PC-9 (cell line): Measurements from ENCODE around the gene GALC. TPM values are rescaled to one million over a fixed set of nuclear protein-coding genes. Genes with fewer than 3 reads are reported as not detected.

ENCODE experiments used
- BruUV-seq: library from RNA; stranded (reverse); fragments of 400-500 nt; replicated peaks from 2 replicates; lab custom pipeline; 2021; lab: Mats Ljungman, UMichigan
- CTCF ChIA-PET: fragments of 300-600 bp; sonication (Branson Sonifier 250); formaldehyde crosslinking; loops from one replicate; lab custom pipeline; 2022; ENCODE audit warnings: antibody characterized with exemption; lab: Charles Lee
- POLR2A ChIA-PET: fragments of 300-600 bp; sonication (Branson Sonifier 250); formaldehyde crosslinking; loops from one replicate; lab custom pipeline; 2022; ENCODE audit warnings: antibody characterized with exemption; ENCODE audit not compliant: unreplicated experiment; lab: Charles Lee
- DNase-seq, 2 experiments: peaks; one replicate each; pipeline versions ENCODE4 v3.0.0 to v3.0.0-alpha.2; 2015 to 2022; ENCODE audit warnings: mixed read lengths in 1 of 2
- H2AFZ ChIP-seq: fragments of 200-600 bp; sonication (generic); 2 replicates; pipeline ENCODE4 v1.8.1; 2017; ENCODE audit warnings: antibody characterized with exemption
- H3F3A ChIP-seq: fragments of 200-600 bp; sonication (generic); 2 replicates; pipeline ENCODE4 v1.8.1; 2017; ENCODE audit warnings: antibody characterized with exemption, mild to moderate bottlenecking, low read depth; ENCODE audit not compliant: insufficient read depth
- H3K27ac ChIP-seq: fragments of 200-600 bp; sonication (generic); 2 replicates; pipeline ENCODE4 v1.6.1; 2016; ENCODE audit warnings: mixed run types
- H3K27me3 ChIP-seq: fragments of 200-600 bp; sonication (generic); 2 replicates; pipeline ENCODE4 v1.6.1; 2016; ENCODE audit warnings: low read depth, mixed run types; ENCODE audit not compliant: insufficient read depth
- H3K36me3 ChIP-seq: fragments of 200-600 bp; sonication (generic); 2 replicates; pipeline ENCODE4 v1.6.1; 2016; ENCODE audit warnings: low read depth, mixed run types
- H3K4me1 ChIP-seq: fragments of 200-600 bp; sonication (generic); replicated peaks from 2 replicates; pipeline ENCODE4 v1.6.1; 2016; ENCODE audit warnings: mixed run types; ENCODE audit not compliant: insufficient read depth
- H3K4me2 ChIP-seq: fragments of 200-600 bp; sonication (generic); 2 replicates; pipeline ENCODE4 v1.6.1; 2017; ENCODE audit warnings: mixed run types
- H3K4me3 ChIP-seq: fragments of 200-600 bp; sonication (generic); 2 replicates; pipeline ENCODE4 v1.6.1; 2016; ENCODE audit warnings: mixed run types
- H3K79me2 ChIP-seq: fragments of 200-600 bp; sonication (generic); 2 replicates; pipeline ENCODE4 v1.6.1; 2017; ENCODE audit warnings: low read depth, mixed run types
- H3K9me2 ChIP-seq: fragments of 200-600 bp; sonication (generic); 2 replicates; pipeline ENCODE4 v1.8.1; 2017; ENCODE audit warnings: mild to moderate bottlenecking; ENCODE audit not compliant: insufficient read depth
- H3K9me3 ChIP-seq: fragments of 200-600 bp; sonication (generic); 2 replicates; pipeline ENCODE4 v1.8.1; 2016; ENCODE audit warnings: low read depth; ENCODE audit not compliant: insufficient read depth
- H4K20me1 ChIP-seq: fragments of 200-600 bp; sonication (generic); 2 replicates; pipeline ENCODE4 v1.8.1; 2017; ENCODE audit not compliant: insufficient read depth
- EZH2 ChIP-seq: fragments of 200-600 bp; sonication (generic); IDR thresholded peaks from 2 replicates; pipeline ENCODE4 v1.8.0; 2017; ENCODE audit warnings: antibody characterized with exemption, low read depth
- intact Hi-C: fragments of 100-400 bp; cut with micrococcal nuclease; formaldehyde crosslinking; loops from one replicate; pipeline ENCODE4 v1.10.0; 2022; ENCODE audit not compliant: unreplicated experiment
- total RNA-seq: library from RNA; stranded (reverse); gene quantifications from 2 replicates; pipeline ENCODE4 v1.2.3, GENCODE V29; 2021
- TF ChIP-seq, protein P1 (sequence below): fragments of 200-600 bp; sonication (generic); conservative IDR thresholded peaks from 2 replicates; pipeline ENCODE4 v1.6.1; 2017; ENCODE audit warnings: mixed run types, antibody characterized with exemption, mild to moderate bottlenecking, moderate library complexity

Gene GALC
- total RNA-seq, 1 experiment from 2014 or later = 2.0 TPM

DNA sequence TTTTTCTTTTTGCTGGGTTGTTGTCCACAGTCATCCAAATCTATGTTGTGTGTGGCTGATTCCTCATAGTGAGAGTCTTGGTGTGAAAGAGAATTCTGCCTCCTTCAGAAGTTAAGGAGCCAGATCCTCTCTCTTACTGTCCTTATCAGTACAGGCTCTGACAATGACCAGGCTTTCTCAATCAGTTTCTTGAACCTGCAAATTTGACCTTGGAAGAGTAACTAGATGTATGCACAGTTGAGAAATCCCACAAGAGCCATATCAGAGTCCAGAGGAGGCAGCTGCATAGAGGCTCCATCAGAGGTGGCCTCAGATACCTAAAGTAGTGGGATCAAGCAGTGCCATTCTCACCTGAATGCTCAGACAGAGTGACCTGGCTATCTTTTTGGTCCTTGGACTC lies 5.5 kb upstream of the GALC start:
- Histone ChIP-seq H2AFZ (no peak overlapping the region), H3K9me2 (no peaks in the 10 kb centered on the region), H3K79me2 (no peaks in the 10 kb centered on the region), H3K9me3 (no peaks in the 10 kb centered on the region), H3K27me3 (no peaks in the 10 kb centered on the region), H3K27ac (no peak overlapping the region), H4K20me1 (no peaks in the 10 kb centered on the region), H3F3A (no peaks in the 10 kb centered on the region), H3K4me3 (no peak overlapping the region), H3K4me2 (no peak overlapping the region), H3K4me1 (no peaks in the 10 kb centered on the region), H3K36me3 (no peaks in the 10 kb centered on the region)
- ChIA-PET CTCF (no interaction called here), POLR2A (no interaction called here)
- BruUV-seq = no TSS peak
- DNase-seq = no peak
- intact Hi-C loops = no loop called here
- TF ChIP-seq, protein P1, sequence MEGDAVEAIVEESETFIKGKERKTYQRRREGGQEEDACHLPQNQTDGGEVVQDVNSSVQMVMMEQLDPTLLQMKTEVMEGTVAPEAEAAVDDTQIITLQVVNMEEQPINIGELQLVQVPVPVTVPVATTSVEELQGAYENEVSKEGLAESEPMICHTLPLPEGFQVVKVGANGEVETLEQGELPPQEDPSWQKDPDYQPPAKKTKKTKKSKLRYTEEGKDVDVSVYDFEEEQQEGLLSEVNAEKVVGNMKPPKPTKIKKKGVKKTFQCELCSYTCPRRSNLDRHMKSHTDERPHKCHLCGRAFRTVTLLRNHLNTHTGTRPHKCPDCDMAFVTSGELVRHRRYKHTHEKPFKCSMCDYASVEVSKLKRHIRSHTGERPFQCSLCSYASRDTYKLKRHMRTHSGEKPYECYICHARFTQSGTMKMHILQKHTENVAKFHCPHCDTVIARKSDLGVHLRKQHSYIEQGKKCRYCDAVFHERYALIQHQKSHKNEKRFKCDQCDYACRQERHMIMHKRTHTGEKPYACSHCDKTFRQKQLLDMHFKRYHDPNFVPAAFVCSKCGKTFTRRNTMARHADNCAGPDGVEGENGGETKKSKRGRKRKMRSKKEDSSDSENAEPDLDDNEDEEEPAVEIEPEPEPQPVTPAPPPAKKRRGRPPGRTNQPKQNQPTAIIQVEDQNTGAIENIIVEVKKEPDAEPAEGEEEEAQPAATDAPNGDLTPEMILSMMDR = no peak
- no peak for TF ChIP-seq EZH2

DNA sequence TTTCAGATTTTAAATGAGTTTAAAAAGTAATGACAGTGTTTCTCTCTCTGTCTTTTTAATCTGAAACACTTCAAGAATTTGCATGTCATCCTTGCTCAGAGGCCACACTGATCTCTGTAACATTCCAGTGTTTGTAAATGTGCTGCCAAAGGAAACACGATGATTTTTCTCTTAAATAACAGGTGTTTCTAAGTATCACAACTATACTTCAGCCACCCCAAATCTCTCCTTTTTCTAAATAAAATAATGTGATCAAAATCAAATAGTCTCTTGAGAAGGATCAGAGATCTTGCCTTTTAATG lies 3.3 kb upstream of the GALC start:
- intact Hi-C loops = no loop called here
- Histone ChIP-seq H3K27ac (no peak overlapping the region), H3K27me3 (no peaks in the 10 kb centered on the region), H3K36me3 (no peaks in the 10 kb centered on the region), H3K4me1 (no peaks in the 10 kb centered on the region), H3K9me3 (no peaks in the 10 kb centered on the region), H3F3A (no peaks in the 10 kb centered on the region), H2AFZ (no peak overlapping the region), H3K79me2 (no peaks in the 10 kb centered on the region), H3K9me2 (no peaks in the 10 kb centered on the region), H4K20me1 (no peaks in the 10 kb centered on the region), H3K4me2 (no peak overlapping the region), H3K4me3 (no peak overlapping the region)
- ChIA-PET POLR2A (no interaction called here), CTCF (no interaction called here)
- TF ChIP-seq, protein P1 = no peak
- TF ChIP-seq EZH2 = no peak
- no peak for DNase-seq
- BruUV-seq = no TSS peak

DNA sequence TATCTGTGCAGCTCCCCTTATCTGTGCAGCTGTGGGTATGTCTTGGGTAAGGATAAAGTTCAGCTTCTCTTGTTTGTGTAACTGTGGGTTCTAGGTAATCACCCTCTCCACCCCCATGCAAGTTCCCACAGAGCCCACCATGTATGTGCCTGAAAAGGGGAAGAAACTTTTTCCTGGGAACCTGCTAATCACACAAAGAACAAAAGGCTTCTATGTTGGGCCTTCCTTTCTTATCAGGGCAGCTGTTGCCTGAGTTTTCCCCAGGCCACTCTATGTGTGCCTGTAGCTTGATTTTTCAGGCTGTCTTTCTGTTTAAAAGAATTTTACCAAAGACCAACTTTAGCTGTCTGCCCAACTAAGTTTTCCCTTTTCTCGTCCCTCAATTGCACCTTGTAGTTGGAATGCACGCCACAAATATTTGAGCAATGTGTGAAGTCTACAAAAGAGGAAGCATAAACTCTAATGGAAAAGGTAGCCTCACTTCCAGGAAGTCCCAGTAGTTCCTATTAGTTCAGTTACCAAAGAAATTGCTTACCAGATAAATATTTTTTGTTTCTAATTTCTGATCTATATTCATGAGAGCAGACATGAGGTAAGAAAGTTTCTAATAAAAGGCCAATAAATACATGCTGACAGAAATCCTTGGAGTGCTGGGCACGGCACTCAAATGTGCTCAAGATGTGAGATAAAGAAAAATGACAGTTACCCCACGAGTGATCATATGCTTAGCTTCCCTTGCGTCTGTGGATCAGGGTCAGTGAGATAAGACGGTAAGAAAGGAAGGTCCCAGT lies 2.7 kb upstream of the GALC start:
- H3K9me2 ChIP-seq = no peaks in the 10 kb centered on the region
- BruUV-seq = no TSS peak
- H3K36me3 ChIP-seq = no peaks in the 10 kb centered on the region
- POLR2A ChIA-PET = no interaction called here
- no peaks in the 10 kb centered on the region for H3K79me2 ChIP-seq
- no peaks in the 10 kb centered on the region for H4K20me1 ChIP-seq
- no peak overlapping the region for H3K27ac ChIP-seq
- H2AFZ ChIP-seq = no peak overlapping the region
- H3K27me3 ChIP-seq = no peaks in the 10 kb centered on the region
- H3K9me3 ChIP-seq = no peaks in the 10 kb centered on the region
- H3F3A ChIP-seq = no peaks in the 10 kb centered on the region
- DNase-seq = no peak
- H3K4me2 ChIP-seq = no peak overlapping the region
- TF ChIP-seq, protein P1 = no peak
- no peak for TF ChIP-seq EZH2
- H3K4me1 ChIP-seq = no peaks in the 10 kb centered on the region
- no peak overlapping the region for H3K4me3 ChIP-seq
- intact Hi-C loops = no loop called here
- CTCF ChIA-PET = no interaction called here
